HCT116 (cell line): ENCODE results near the gene CARD18. TPM values are rescaled to one million over a fixed set of nuclear protein-coding genes. Genes with fewer than 3 reads are reported as not detected.
"Not testable (repeated sequence)": the region's sequence is repeated elsewhere in the genome, so short reads cannot be mapped to it uniquely, and the experiment has no call there.

ENCODE experiments used
- ATAC-seq: fragments of 200-7000 bp; cut with Tn5 transposase; 2 replicates; pipeline ENCODE4 v1.9.1; 2020; ENCODE audit warnings: mild to moderate bottlenecking, moderate library complexity
- BruUV-seq: library from RNA; stranded (reverse); fragments of 400-500 nt; replicated peaks from 2 replicates; lab custom pipeline; 2021; lab: Mats Ljungman, UMichigan
- CTCF ChIA-PET: fragments of 300-600 bp; sonication (Branson Sonifier 250); formaldehyde crosslinking; loops from one replicate; lab custom pipeline; 2021; ENCODE audit warnings: antibody characterized with exemption; lab: Charles Lee
- POLR2A ChIA-PET: fragments of 300-600, 350-600 bp; sonication (Branson Sonifier 250); formaldehyde crosslinking; loops from one replicate; lab custom pipeline; 2021; ENCODE audit warnings: antibody characterized with exemption; lab: Charles Lee
- RAD21 ChIA-PET, 2 experiments: fragments of 300-600 bp; sonication (Branson Sonifier 250); formaldehyde crosslinking; loops; one replicate each; lab custom pipeline; 2023; ENCODE audit warnings: low total read pairs in 2 of 2; ENCODE audit not compliant: uncharacterized antibody in 2 of 2, unreplicated experiment in 2 of 2, low non-redundant PET in 1 of 2; lab: Charles Lee
- DNase-seq: peaks from one replicate; pipeline ENCODE4 v3.0.0-alpha.2; 2010; ENCODE audit warnings: low read depth, low spot score
- H2AFZ ChIP-seq: fragments of 200-600 bp; shearing (Covaris generic), sonication (generic); 2 replicates; pipeline ENCODE4 v1.6.1; 2017; ENCODE audit warnings: low read depth, mixed run types, mixed read lengths, antibody characterized with exemption, low read length; ENCODE audit not compliant: poor library complexity, severe bottlenecking
- H3K27ac ChIP-seq: 2 replicates; pipeline ENCODE4 v1.5.1; 2012; ENCODE audit warnings: low read depth, low read length
- H3K27me3 ChIP-seq: fragments of 200-600 bp; sonication (generic); 2 replicates; pipeline ENCODE4 v1.6.1; 2016; ENCODE audit warnings: mixed run types, low read length, mixed read lengths; ENCODE audit not compliant: insufficient read depth
- H3K36me3 ChIP-seq, 2 experiments: fragments of 200-500 bp in 1 of 2; fragments of 200-600 bp in 1 of 2; sonication (Bioruptor generic) in 1 of 2; sonication (generic) in 1 of 2; 2 replicates each; pipeline versions ENCODE4 v1.5.1 to v1.6.1; 2014 to 2016; ENCODE audit warnings: low read length in 2 of 2, inconsistent platforms in 1 of 2, mixed read lengths in 1 of 2, mixed run types in 1 of 2; ENCODE audit not compliant: insufficient read depth in 2 of 2, control insufficient read depth in 1 of 2
- H3K4me1 ChIP-seq, 2 experiments: fragments of 200-600 bp in 1 of 2; sonication (generic) in 1 of 2; 2 replicates each; pipeline versions ENCODE4 v1.5.1 to v1.6.1; 2012 to 2017; ENCODE audit warnings: low read length in 2 of 2, inconsistent platforms in 1 of 2, mild to moderate bottlenecking in 1 of 2, mixed read lengths in 1 of 2, mixed run types in 1 of 2, moderate library complexity in 1 of 2; ENCODE audit not compliant: insufficient read depth in 2 of 2, control insufficient read depth in 1 of 2
- H3K4me2 ChIP-seq: fragments of 200-600 bp; sonication (generic); 2 replicates; pipeline ENCODE4 v1.6.1; 2017; ENCODE audit warnings: mixed run types, low read length, mixed read lengths
- H3K4me3 ChIP-seq, 2 experiments: fragments of 200-600 bp in 1 of 2; sonication (generic) in 1 of 2; replicated peaks in 1 of 2; 2 replicates each; pipeline ENCODE4 v1.5.1; 2011 to 2016; ENCODE audit warnings: low read length in 2 of 2, control low read depth in 1 of 2, low read depth in 1 of 2, mild to moderate bottlenecking in 1 of 2, mixed read lengths in 1 of 2, mixed run types in 1 of 2
- H3K79me2 ChIP-seq: fragments of 200-600 bp; sonication (generic); 2 replicates; pipeline ENCODE4 v1.6.1; 2017; ENCODE audit warnings: mild to moderate bottlenecking, mixed run types, low read length, moderate library complexity, mixed read lengths; ENCODE audit not compliant: insufficient read depth
- H3K9ac ChIP-seq: fragments of 200-600 bp; sonication (generic); 2 replicates; pipeline ENCODE4 v1.6.1; 2016; ENCODE audit warnings: low read length, mixed read lengths
- H3K9me2 ChIP-seq: fragments of 200-600 bp; sonication (generic), shearing (Covaris generic); 2 replicates; pipeline ENCODE4 v1.6.1; 2017; ENCODE audit warnings: mixed run types, mild to moderate bottlenecking, moderate library complexity; ENCODE audit not compliant: insufficient read depth
- H3K9me3 ChIP-seq, 2 experiments: fragments of 200-500 bp in 1 of 2; fragments of 200-600 bp in 1 of 2; sonication (Bioruptor generic) in 1 of 2; sonication (generic) in 1 of 2; 2 replicates each; pipeline ENCODE4 v1.6.1; 2014 to 2017; ENCODE audit warnings: low read length in 2 of 2, mixed read lengths in 2 of 2, inconsistent platforms in 1 of 2, low read depth in 1 of 2, mild to moderate bottlenecking in 1 of 2, mixed run types in 1 of 2, moderate library complexity in 1 of 2; ENCODE audit not compliant: control insufficient read depth in 1 of 2, insufficient read depth in 1 of 2
- H4K20me1 ChIP-seq: fragments of 200-600 bp; sonication (generic), shearing (Covaris generic); 2 replicates; pipeline ENCODE4 v1.6.1; 2017; ENCODE audit warnings: mixed run types, mild to moderate bottlenecking, moderate library complexity; ENCODE audit not compliant: insufficient read depth
- CEBPB ChIP-seq: IDR thresholded peaks from 2 replicates; pipeline ENCODE4 v1.6.1; 2012; ENCODE audit warnings: low read depth
- MAX ChIP-seq: IDR thresholded peaks from 2 replicates; pipeline ENCODE4 v1.6.1; 2012
- ZNF274 ChIP-seq: fragments of 200-500 bp; sonication (Bioruptor generic); IDR thresholded peaks from 2 replicates; pipeline ENCODE4 v1.6.1; 2014; ENCODE audit warnings: mild to moderate bottlenecking, low read depth, low read length, inconsistent platforms
- intact Hi-C: fragments of 100-400 bp; cut with micrococcal nuclease; formaldehyde crosslinking; loops from 2 replicates; pipeline ENCODE4 v1.10.0; 2022
- total RNA-seq: library from RNA; stranded (reverse); gene quantifications from one replicate; pipeline ENCODE4 v1.2.1, GENCODE V29; 2021; ENCODE audit not compliant: unreplicated experiment

Gene CARD18
- total RNA-seq, 1 experiment from 2014 or later: not detected

- H3K9me2 ChIP-seq: no peaks in the 10 kb centered on the region
- DNase-seq: no peak
Measured at GRCh38 chr11:105108247-105108646, 31.3 kb downstream of the CARD18 start.

GRCh38 chr11:105107226-105107825, 32.2 kb downstream of the CARD18 start:
- DNase-seq, H3K4me3 ChIP-seq, H3K4me2 ChIP-seq, intact Hi-C loops, H3K9ac ChIP-seq, H4K20me1 ChIP-seq, H3K4me1 ChIP-seq, H3K36me3 ChIP-seq, H2AFZ ChIP-seq, POLR2A ChIA-PET, CTCF ChIA-PET, H3K9me3 ChIP-seq, H3K9me2 ChIP-seq, H3K27ac ChIP-seq, ATAC-seq, H3K79me2 ChIP-seq, RAD21 ChIA-PET, H3K27me3 ChIP-seq, BruUV-seq: not testable (repeated sequence)

More at GRCh38 chr11:105108247-105108646, 31.3 kb downstream of the CARD18 start:
- H3K4me3 ChIP-seq: no peak overlapping the region
- no peak for ATAC-seq
- H3K9ac ChIP-seq: no peak overlapping the region
- TF ChIP-seq CEBPB: no peak
- TF ChIP-seq ZNF274: no peak
- no peak for TF ChIP-seq MAX
- H3K27me3 ChIP-seq: no peaks in the 10 kb centered on the region
- H3K79me2 ChIP-seq: no peaks in the 10 kb centered on the region
- ChIA-PET RAD21 (no interaction called here), CTCF (no interaction called here), POLR2A (no interaction called here)
- no peak overlapping the region for H2AFZ ChIP-seq
- H4K20me1 ChIP-seq: no peaks in the 10 kb centered on the region
- intact Hi-C loops: no loop called here
- H3K4me1 ChIP-seq: no peaks in the 10 kb centered on the region
- no peaks in the 10 kb centered on the region for H3K9me3 ChIP-seq
- BruUV-seq: no TSS peak
- no peaks in the 10 kb centered on the region for H3K36me3 ChIP-seq
- no peak overlapping the region for H3K27ac ChIP-seq
- H3K4me2 ChIP-seq: no peak overlapping the region
